WTC11 (cell line): ENCODE results near the gene NANOGP8. TPM values are rescaled to one million over a fixed set of nuclear protein-coding genes. Genes with fewer than 3 reads are reported as not detected.
A peak's percentile ranks its signal among the peaks of the same experiment; 100 is the strongest.

ENCODE experiments used
- ATAC-seq: fragments of 200-7000 bp; cut with Tn5 transposase; 2 replicates; pipeline ENCODE4 v1.10.0; 2021; ENCODE audit warnings: mild to moderate bottlenecking, moderate library complexity
- CTCF ChIA-PET: fragments of 300-600 bp; sonication (Branson Sonifier 250); formaldehyde crosslinking; loops from one replicate; lab custom pipeline; 2021; ENCODE audit warnings: antibody characterized with exemption; lab: Charles Lee
- POLR2A ChIA-PET: fragments of 350-600 bp; sonication (Branson Sonifier 250); formaldehyde crosslinking; loops from one replicate; lab custom pipeline; 2021; ENCODE audit warnings: antibody characterized with exemption; lab: Charles Lee
- DNase-seq: peaks from one replicate; pipeline ENCODE4 v3.0.0; 2021; ENCODE audit warnings: low spot score
- H3K27ac Mint-ChIP-seq: 2 replicates; pipeline ENCODE4 v1.8.0; 2021; ENCODE audit warnings: mixed read lengths
- H3K27me3 Mint-ChIP-seq: 2 replicates; pipeline ENCODE4 v1.8.0; 2021; ENCODE audit warnings: low read depth, mild to moderate bottlenecking, moderate library complexity, mixed read lengths
- H3K36me3 Mint-ChIP-seq: 2 replicates; pipeline ENCODE4 v1.8.0; 2021; ENCODE audit warnings: mixed read lengths
- H3K4me1 Mint-ChIP-seq: 2 replicates; pipeline ENCODE4 v1.8.0; 2022; ENCODE audit warnings: mixed read lengths
- H3K4me3 Mint-ChIP-seq: 2 replicates; pipeline ENCODE4 v1.8.0; 2021; ENCODE audit warnings: mild to moderate bottlenecking, moderate library complexity, mixed read lengths
- H3K9me3 Mint-ChIP-seq: 2 replicates; pipeline ENCODE4 v1.8.0; 2021; ENCODE audit warnings: mixed read lengths
- ARID4B ChIP-seq: sonication (generic); formaldehyde crosslinking; IDR thresholded peaks from 2 replicates; pipeline ENCODE4 v1.8.0; 2023; ENCODE audit warnings: missing genetic modification reagents, mild to moderate bottlenecking, borderline replicate concordance
- CREM ChIP-seq: sonication (generic); formaldehyde crosslinking; IDR thresholded peaks from 2 replicates; pipeline ENCODE4 v1.8.1; 2022; ENCODE audit warnings: mild to moderate bottlenecking, missing genetic modification reagents, moderate library complexity
- HMGA2 ChIP-seq: fragments of 250-450 bp; sonication (Bioruptor Pico); IDR thresholded peaks from 2 replicates; pipeline ENCODE4 v1.4.0; 2021; ENCODE audit warnings: mild to moderate bottlenecking, moderate library complexity
- JAZF1 ChIP-seq: fragments of 250-450 bp; sonication (Bioruptor Pico); IDR thresholded peaks from 2 replicates; pipeline ENCODE4 v1.9.0; 2021; ENCODE audit warnings: moderate library complexity, mild to moderate bottlenecking, inconsistent platforms
- JUN ChIP-seq: sonication (generic); formaldehyde crosslinking; IDR thresholded peaks from 2 replicates; pipeline ENCODE4 v1.8.0; 2023; ENCODE audit warnings: mild to moderate bottlenecking, missing genetic modification reagents
- SOX15 ChIP-seq: fragments of 250-450 bp; sonication (Bioruptor Pico); IDR thresholded peaks from 2 replicates; pipeline ENCODE4 v1.9.0; 2021; ENCODE audit warnings: mild to moderate bottlenecking
- STAT6 ChIP-seq: sonication (generic); formaldehyde crosslinking; conservative IDR thresholded peaks from 2 replicates; pipeline ENCODE4 v1.8.1; 2023; ENCODE audit warnings: mild to moderate bottlenecking, low read depth, missing genetic modification reagents, moderate library complexity
- TCF7 ChIP-seq: sonication (generic); formaldehyde crosslinking; IDR thresholded peaks from 2 replicates; pipeline ENCODE4 v1.8.0; 2022; ENCODE audit warnings: mild to moderate bottlenecking, low read depth, missing genetic modification reagents, moderate library complexity
- USF1 ChIP-seq: sonication (generic); formaldehyde crosslinking; IDR thresholded peaks from 2 replicates; pipeline ENCODE4 v1.8.0; 2022; ENCODE audit warnings: mild to moderate bottlenecking, missing genetic modification reagents
- ZNF532 ChIP-seq: fragments of 250-450 bp; sonication (Bioruptor Pico); IDR thresholded peaks from 2 replicates; pipeline ENCODE4 v1.9.0; 2021; ENCODE audit warnings: mild to moderate bottlenecking, borderline replicate concordance
- total RNA-seq: library from RNA; stranded (reverse); gene quantifications from 3 replicates; pipeline ENCODE4 v1.2.3, GENCODE V29; 2021
- TF ChIP-seq, protein P1 (sequence below): sonication (generic); formaldehyde crosslinking; IDR thresholded peaks from 2 replicates; pipeline ENCODE4 v1.8.1; 2022; ENCODE audit warnings: missing genetic modification reagents, borderline replicate concordance

The NANOGP8 gene
- total RNA-seq, 1 experiment from 2014 or later = 2.1 TPM

GRCh38 chr15:35068846-35069475 lies 16.1 kb downstream of the NANOGP8 start:
- Mint-ChIP-seq H3K36me3 (peaks cover 13% of the 10 kb centered on the region; the same call in 1 of the 2 replicates), H3K27me3 (no peaks in the 10 kb centered on the region), H3K9me3 (peaks cover 14% of the 10 kb centered on the region), H3K27ac (peak overlapping the region; percentile 12; the same call in 1 of the 2 replicates)
- no peak for ATAC-seq
- TF ChIP-seq CREM = no peak
- no peak for TF ChIP-seq JAZF1 (CRISPR knock-in tag)
- no peak for TF ChIP-seq STAT6 (CRISPR knock-in tag)
- no peak for TF ChIP-seq ARID4B (CRISPR knock-in tag)
- no peak for TF ChIP-seq TCF7 (CRISPR knock-in tag)
- TF ChIP-seq HMGA2 = no peak
- no peak for TF ChIP-seq JUN (CRISPR knock-in tag)
- TF ChIP-seq, protein P1, sequence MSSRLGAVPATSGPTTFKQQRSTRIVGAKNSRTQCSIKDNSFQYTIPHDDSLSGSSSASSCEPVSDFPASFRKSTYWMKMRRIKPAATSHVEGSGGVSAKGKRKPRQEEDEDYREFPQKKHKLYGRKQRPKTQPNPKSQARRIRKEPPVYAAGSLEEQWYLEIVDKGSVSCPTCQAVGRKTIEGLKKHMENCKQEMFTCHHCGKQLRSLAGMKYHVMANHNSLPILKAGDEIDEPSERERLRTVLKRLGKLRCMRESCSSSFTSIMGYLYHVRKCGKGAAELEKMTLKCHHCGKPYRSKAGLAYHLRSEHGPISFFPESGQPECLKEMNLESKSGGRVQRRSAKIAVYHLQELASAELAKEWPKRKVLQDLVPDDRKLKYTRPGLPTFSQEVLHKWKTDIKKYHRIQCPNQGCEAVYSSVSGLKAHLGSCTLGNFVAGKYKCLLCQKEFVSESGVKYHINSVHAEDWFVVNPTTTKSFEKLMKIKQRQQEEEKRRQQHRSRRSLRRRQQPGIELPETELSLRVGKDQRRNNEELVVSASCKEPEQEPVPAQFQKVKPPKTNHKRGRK (CRISPR knock-in tag) = no peak
- TF ChIP-seq SOX15 (CRISPR knock-in tag) = no peak
- TF ChIP-seq USF1 (CRISPR knock-in tag) = no peak
- TF ChIP-seq ZNF532 (CRISPR knock-in tag) = no peak
- TF ChIP-seq, all 79 proteins: peak for 0
- Mint-ChIP-seq H3K4me1 (peaks cover 42% of the 10 kb centered on the region), H3K4me3 (no peak overlapping the region)
- ChIA-PET CTCF (interaction anchor here (0.6 to 1.9 kb wide), 2 partner anchors 77 to 376 kb away, joined by 3 to 8 read pairs; no protein-coding TSS in a partner anchor), POLR2A (no interaction called here)
- DNase-seq = no peak
